A673 (cell line): ENCODE results near the gene TBC1D22A. TPM values are rescaled to one million over a fixed set of nuclear protein-coding genes. Genes with fewer than 3 reads are reported as not detected.

ENCODE experiments used
- BruUV-seq: library from RNA; stranded (reverse); fragments of 400-500 nt; replicated peaks from 2 replicates; lab custom pipeline; 2021; lab: Mats Ljungman, UMichigan
- CTCF ChIA-PET: fragments of 300-600 bp; sonication (Branson Sonifier 250); formaldehyde crosslinking; loops from one replicate; lab custom pipeline; 2022; ENCODE audit warnings: antibody characterized with exemption; lab: Charles Lee
- POLR2A ChIA-PET: fragments of 300-600 bp; sonication (Branson Sonifier 250); formaldehyde crosslinking; loops from one replicate; lab custom pipeline; 2022; ENCODE audit warnings: antibody characterized with exemption; ENCODE audit not compliant: low non-redundant PET; lab: Charles Lee
- DNase-seq: peaks from one replicate; pipeline ENCODE4 v3.0.0-alpha.2; 2015; ENCODE audit warnings: low spot score
- H3K27ac ChIP-seq: fragments of 200-600 bp; sonication (generic); 2 replicates; pipeline ENCODE4 v1.5.1; 2016; ENCODE audit warnings: mixed run types, low read depth, mild to moderate bottlenecking, mixed read lengths, antibody characterized with exemption, low read length; ENCODE audit not compliant: poor library complexity, severe bottlenecking
- H3K27me3 ChIP-seq: fragments of 200-600 bp; sonication (generic); replicated peaks from 2 replicates; pipeline ENCODE4 v1.6.1; 2017; ENCODE audit warnings: mixed run types, low read depth, mild to moderate bottlenecking, mixed read lengths, antibody characterized with exemption, low read length; ENCODE audit not compliant: insufficient read depth, poor library complexity
- H3K36me3 ChIP-seq: fragments of 200-600 bp; sonication (generic); 2 replicates; pipeline ENCODE4 v1.6.1; 2016; ENCODE audit warnings: mixed run types, mild to moderate bottlenecking, mixed read lengths, antibody characterized with exemption, low read length; ENCODE audit not compliant: insufficient read depth, poor library complexity, severe bottlenecking
- H3K4me1 ChIP-seq: fragments of 200-600 bp; sonication (generic); 2 replicates; pipeline ENCODE4 v1.6.1; 2017; ENCODE audit warnings: mixed run types, mild to moderate bottlenecking, mixed read lengths, antibody characterized with exemption, low read length; ENCODE audit not compliant: insufficient read depth, poor library complexity, severe bottlenecking
- H3K4me3 ChIP-seq: fragments of 200-600 bp; sonication (generic); 2 replicates; pipeline ENCODE4 v1.5.1; 2016; ENCODE audit warnings: low read depth, mixed run types, mild to moderate bottlenecking, mixed read lengths, low read length; ENCODE audit not compliant: poor library complexity, severe bottlenecking
- H3K9me3 ChIP-seq: fragments of 200-600 bp; sonication (generic); 2 replicates; pipeline ENCODE4 v1.6.1; 2016; ENCODE audit warnings: mixed run types, low read depth, mild to moderate bottlenecking, mixed read lengths, antibody characterized with exemption, low read length; ENCODE audit not compliant: poor library complexity, severe bottlenecking
- EZH2 ChIP-seq: fragments of 200-600 bp; sonication (generic); IDR thresholded peaks from 2 replicates; pipeline ENCODE4 v1.6.1; 2017; ENCODE audit warnings: borderline replicate concordance, low read depth, mild to moderate bottlenecking, mixed read lengths, antibody characterized with exemption, low read length; ENCODE audit not compliant: poor library complexity, severe bottlenecking
- intact Hi-C: fragments of 100-400 bp; cut with micrococcal nuclease; formaldehyde crosslinking; loops from one replicate; pipeline ENCODE4 v1.10.0; 2022; ENCODE audit not compliant: unreplicated experiment
- total RNA-seq: library from RNA; stranded (reverse); gene quantifications from 2 replicates; pipeline ENCODE4 v1.2.3, GENCODE V29; 2021
- TF ChIP-seq, protein P1 (sequence below): fragments of 300-800, 200-600 bp; sonication (generic); conservative IDR thresholded peaks from 2 replicates; pipeline ENCODE4 v1.5.1; 2017; ENCODE audit warnings: low read depth, mild to moderate bottlenecking, antibody characterized with exemption, low read length, moderate library complexity, mixed read lengths

TBC1D22A gene
- total RNA-seq, 1 experiment from 2014 or later = 22.5 TPM

- TF ChIP-seq EZH2 = no peak
- TF ChIP-seq, protein P1, sequence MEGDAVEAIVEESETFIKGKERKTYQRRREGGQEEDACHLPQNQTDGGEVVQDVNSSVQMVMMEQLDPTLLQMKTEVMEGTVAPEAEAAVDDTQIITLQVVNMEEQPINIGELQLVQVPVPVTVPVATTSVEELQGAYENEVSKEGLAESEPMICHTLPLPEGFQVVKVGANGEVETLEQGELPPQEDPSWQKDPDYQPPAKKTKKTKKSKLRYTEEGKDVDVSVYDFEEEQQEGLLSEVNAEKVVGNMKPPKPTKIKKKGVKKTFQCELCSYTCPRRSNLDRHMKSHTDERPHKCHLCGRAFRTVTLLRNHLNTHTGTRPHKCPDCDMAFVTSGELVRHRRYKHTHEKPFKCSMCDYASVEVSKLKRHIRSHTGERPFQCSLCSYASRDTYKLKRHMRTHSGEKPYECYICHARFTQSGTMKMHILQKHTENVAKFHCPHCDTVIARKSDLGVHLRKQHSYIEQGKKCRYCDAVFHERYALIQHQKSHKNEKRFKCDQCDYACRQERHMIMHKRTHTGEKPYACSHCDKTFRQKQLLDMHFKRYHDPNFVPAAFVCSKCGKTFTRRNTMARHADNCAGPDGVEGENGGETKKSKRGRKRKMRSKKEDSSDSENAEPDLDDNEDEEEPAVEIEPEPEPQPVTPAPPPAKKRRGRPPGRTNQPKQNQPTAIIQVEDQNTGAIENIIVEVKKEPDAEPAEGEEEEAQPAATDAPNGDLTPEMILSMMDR = no peak
- Histone ChIP-seq H3K27me3 (no peaks in the 10 kb centered on the region), H3K4me3 (no peak overlapping the region), H3K27ac (no peak overlapping the region), H3K9me3 (no peaks in the 10 kb centered on the region), H3K36me3 (no peaks in the 10 kb centered on the region), H3K4me1 (peaks cover 12% of the 10 kb centered on the region)
- POLR2A ChIA-PET = interaction anchor here (0.6 kb wide), 1 partner anchor 894 kb away, joined by 3 read pairs; no protein-coding TSS in a partner anchor
- CTCF ChIA-PET = no interaction called here
- no TSS peak for BruUV-seq
- intact Hi-C loops = no loop called here
- no peak for DNase-seq
Measured at GRCh38 chr22:46856661-46857060, 94.2 kb downstream of the TBC1D22A start.

GRCh38 chr22:46857142-46857884 is 94.9 kb downstream of the TBC1D22A start:
- peaks cover 12% of the 10 kb centered on the region for H3K4me1 ChIP-seq
- CTCF ChIA-PET = no interaction called here
- TF ChIP-seq, protein P1 = no peak
- TF ChIP-seq EZH2 = no peak
- no TSS peak for BruUV-seq
- intact Hi-C loops = no loop called here
- DNase-seq = no peak
- POLR2A ChIA-PET = interaction anchor here (0.6 kb wide), 1 partner anchor 895 kb away, joined by 3 read pairs; no protein-coding TSS in a partner anchor
- H3K4me3 ChIP-seq = no peak overlapping the region
- H3K9me3 ChIP-seq = no peaks in the 10 kb centered on the region
- peak overlapping the region; percentile 10 for H3K27ac ChIP-seq
- H3K27me3 ChIP-seq = no peaks in the 10 kb centered on the region
- H3K36me3 ChIP-seq = no peaks in the 10 kb centered on the region

- peaks cover 12% of the 10 kb centered on the region for H3K4me1 ChIP-seq
- no TSS peak for BruUV-seq
- no peak overlapping the region for H3K4me3 ChIP-seq
- CTCF ChIA-PET = no interaction called here
- POLR2A ChIA-PET = no interaction called here
- no peak for TF ChIP-seq EZH2
- TF ChIP-seq, protein P1 = no peak
- DNase-seq = no peak
- H3K27me3 ChIP-seq = no peaks in the 10 kb centered on the region
- intact Hi-C loops = no loop called here
- H3K27ac ChIP-seq = no peak overlapping the region
- H3K9me3 ChIP-seq = no peaks in the 10 kb centered on the region
- H3K36me3 ChIP-seq = no peaks in the 10 kb centered on the region
Measured at GRCh38 chr22:46857885-46858143, 95.4 kb downstream of the TBC1D22A start.
